Renal cortex interstitium (tissue), 11 donors: ENCODE measurements around the gene ITGA3. TPM values are rescaled to one million over a fixed set of nuclear protein-coding genes. Genes with fewer than 3 reads are reported as not detected.
A peak's percentile ranks its signal among the peaks of the same experiment; 100 is the strongest.
"Not testable (repeated sequence)": the region's sequence is repeated elsewhere in the genome, so short reads cannot be mapped to it uniquely, and the experiment has no call there.

Experiments used
- DNase-seq, 11 donors: peaks; one replicate each; pipeline ENCODE4 v3.0.0-alpha.2; 2013; ENCODE audit warnings: low read depth in 9 of 11, low spot score in 4 of 11; ENCODE audit errors: extremely low read depth in 1 of 11
- polyA plus RNA-seq, 3 donors: library from polyadenylated mRNA; unstranded; fragments of 120-200 nt; gene quantifications; one replicate each; pipeline ENCODE4 v1.2.1, GENCODE V29; 2013; ENCODE audit not compliant: insufficient read length in 3 of 3

The ITGA3 gene
- polyA plus RNA-seq, 3 donors, result 84.1 to 101 (median 93.0) TPM

DNA sequence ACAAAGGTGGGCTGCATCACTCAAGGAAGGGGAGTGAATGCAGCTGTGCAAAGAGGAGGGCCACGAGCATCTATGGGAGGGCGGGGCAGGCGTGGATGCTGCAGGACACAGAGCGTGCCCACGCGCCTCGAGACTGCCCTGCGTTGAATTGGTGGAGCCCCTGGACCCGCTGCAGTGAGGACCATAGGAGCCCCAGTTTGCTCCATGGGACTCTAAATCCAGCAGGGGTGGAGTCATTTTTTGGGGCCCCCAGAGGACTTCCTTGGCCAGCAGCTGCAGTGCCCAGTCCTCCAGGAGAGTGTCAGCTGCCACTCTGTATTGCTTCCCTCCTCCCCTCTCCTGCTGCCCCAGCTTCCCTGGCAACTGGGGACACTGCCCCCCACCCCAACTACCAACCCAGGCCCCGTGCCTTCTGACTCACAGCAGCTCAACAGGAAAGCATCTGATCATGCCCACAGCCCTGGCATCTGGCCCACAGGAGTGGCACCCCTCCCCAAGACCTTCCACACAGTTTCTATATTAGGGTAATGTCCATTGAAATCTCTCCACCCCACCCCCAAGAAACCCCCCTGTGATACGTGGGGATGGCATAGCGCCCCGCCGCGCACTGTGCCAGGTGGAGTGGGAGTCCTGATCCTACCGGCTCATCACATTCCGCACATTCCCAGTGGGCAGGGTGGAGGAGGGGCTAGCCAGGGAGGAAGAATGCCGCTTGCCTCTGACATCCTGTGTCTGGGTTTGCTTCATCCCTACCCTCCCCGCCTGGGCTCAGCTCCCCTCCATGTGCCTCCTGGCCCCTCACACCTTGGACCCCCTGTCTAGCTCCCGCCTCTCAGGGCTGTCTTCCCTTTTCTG is 27.8 kb upstream of the ITGA3 start:
- peak in 3 of 11 donors; percentile 48 to 72 (median 64) for DNase-seq

DNA sequence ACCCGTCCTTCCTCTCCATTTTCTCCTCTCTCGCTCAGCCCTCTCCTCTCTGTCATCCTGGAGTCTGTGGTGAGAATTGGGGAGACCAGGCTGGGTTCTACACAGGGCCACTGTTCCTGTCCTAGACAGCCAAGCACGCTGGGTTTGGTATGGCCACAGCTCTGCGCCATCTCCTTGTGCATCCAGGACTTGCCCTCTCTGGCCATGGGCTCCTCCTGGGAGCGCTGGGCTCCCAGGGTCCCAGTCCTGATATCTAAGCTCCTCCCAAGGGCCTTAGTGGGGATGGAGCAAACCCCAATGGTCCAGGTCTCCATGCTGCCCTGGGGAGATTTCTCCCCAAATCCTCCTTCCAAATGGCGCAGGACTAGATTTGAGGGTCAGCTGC is 27.2 kb upstream of the ITGA3 start:
- DNase-seq, result no peak

DNA sequence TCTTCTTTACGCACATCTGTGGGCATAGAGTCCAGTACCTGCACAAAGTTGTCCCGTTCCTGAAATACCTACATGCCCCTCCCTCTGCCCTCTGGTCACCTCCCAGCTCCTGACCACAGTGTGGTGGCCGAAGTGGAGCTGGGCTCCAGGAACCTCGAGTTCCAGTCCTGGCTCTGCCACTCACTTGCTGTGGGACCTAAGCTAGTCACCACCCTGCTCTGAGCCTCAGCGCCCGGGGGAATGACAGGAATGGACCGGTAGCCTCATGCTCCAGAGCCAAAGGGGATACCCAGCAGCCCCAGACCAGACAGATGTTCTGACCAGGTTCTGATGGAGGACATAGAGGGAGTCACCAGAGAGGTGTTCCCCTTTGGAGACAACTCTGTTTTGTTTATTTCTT is 26.7 kb upstream of the ITGA3 start:
- no peak for DNase-seq

DNA sequence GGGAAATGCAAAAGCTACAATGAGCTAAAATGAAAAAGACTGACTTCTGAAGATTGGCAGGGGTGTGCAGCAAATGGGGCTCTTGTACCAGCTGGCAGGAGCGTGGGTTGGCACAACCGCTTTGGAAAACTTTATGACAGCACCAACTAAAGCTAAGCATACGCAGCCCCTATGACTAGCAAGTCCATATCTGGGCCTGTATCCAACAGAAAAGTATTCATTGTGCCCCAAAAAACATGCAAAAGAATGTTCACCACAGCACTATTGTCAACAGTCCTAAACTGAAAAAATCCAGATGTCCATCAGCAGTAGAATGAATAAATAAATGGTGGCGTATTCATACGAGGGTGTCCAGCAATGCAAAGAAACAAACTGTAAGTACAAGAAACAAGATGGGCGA is 22.6 kb upstream of the ITGA3 start:
- DNase-seq, result no peak

GRCh38 chr17:50034498-50035364 is 21.2 kb upstream of the ITGA3 start:
- no peak for DNase-seq

- DNase-seq, result no peak
Measured at GRCh38 chr17:50035421-50035879, 20.5 kb upstream of the ITGA3 start.

DNA sequence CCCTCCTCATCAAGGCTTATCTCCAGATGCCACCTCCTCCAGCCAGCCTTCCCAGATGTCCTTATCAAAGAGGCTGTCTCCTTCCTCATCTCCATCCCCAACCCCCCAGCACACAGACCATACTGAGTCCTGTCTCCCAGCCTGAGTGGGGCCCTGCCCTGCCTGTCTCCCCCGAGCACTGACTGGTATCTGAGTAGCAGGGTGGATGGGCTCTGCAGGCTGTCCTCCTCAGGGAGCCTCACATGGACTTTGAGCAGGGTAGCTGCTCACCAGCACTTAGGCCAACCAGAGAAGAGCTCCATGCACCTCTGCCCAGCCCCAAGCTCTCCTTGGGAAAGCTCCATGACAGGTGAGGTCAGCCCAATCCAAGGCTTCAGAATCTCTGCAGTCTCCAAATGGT is 20.0 kb upstream of the ITGA3 start:
- DNase-seq, result no peak

DNA sequence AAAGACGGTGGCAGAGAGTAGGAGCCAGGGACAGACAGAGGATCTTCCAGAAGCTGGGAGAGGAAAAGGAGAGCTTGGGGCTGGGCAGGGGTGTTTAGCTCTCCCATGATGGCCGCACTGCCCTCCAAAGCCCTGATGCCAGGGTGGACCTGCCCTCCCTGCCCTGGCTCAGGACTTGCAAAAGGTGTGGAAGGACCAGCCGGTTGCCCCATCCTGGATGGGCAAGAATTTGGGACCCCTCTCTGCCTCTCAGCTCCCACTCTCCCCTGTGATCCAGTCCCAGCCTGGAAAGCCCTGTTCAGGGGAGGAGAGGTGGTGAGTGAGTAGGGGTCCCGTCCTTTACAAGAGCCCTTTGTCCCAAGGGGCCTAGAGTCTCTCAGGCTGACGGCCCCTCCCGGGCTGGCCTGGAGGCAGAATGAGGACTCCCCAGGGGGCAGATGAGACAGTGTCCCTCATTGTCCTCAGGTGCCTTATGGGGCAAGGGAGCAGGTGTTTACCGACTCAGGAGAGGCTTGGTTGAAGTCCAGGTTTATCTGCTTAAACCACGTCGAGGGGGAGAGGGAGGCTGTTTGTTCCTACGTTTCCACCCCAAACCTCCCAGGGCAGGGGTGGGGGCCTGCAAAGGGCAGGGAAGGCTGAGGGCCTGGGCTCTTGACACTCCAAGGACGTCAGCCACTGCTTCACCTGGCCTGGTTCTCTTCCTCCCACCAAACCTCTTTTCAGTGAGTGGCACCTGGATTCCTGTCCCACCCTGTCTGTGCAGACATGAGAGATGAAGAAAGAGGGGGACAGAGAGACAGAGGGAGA is 19.3 kb upstream of the ITGA3 start:
- DNase-seq, result no peak

DNA sequence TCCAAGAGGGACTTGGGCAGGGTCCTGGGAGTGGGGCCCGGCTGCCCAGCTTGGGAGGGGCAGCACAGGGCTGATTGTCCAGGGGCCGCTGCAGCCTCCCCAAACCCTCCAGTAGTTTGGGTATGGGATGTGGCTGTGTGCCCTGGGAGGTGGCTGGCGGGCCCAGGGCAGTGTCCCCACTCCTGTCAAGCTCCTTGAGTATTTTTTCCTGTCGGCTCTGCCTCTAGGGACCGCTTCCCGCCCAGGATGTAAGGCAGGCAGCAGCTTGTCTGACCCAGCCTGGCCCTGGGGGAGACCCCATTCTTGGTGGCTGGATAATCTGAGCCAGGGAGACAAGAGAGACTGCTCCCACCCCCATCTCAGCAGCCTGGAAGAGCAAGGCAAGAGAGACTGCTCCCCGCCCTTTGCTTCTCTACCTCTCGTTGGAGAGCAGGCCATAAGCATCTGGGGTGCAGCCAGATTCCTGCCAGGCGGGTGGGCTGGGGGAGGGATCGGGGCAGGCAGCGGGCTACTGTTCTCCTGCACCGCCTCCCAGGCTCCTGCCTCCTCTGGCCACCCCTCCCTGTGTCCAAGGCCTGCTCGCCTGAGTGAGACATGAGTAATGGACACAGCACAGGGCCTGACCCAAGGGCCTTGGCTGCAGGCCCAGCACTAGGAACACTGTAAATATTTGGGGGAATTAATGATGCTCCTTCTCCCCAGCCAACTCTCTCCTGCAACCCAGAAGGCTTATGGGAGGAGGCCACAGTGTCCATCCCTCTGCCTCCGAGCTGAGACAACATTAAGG is 18.4 kb upstream of the ITGA3 start:
- DNase-seq, result peak in 3 of 11 donors; percentile 59 to 71 (median 70)

DNA sequence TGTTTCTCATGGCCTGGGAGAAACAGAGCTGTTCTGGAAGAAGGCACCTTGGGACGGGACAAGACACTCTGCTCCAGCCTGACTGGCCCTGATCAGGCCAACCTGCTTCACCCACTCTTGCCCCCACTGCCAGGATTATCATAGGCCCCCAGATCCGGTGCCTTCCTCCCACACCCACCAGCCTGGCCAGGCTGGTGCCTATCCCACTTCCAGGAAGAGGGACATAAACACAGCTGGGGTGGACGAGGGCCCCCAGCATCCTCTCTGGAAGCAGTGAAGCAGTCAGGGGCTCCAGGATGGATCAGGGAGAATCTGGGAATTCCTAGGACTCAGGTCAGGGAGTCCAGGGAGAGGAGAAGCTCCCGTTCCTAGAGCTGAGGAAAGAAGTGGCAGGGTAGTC is 16.9 kb upstream of the ITGA3 start:
- DNase-seq, result no peak

- not testable (repeated sequence) for DNase-seq
Measured at GRCh38 chr17:50040496-50040895, 15.4 kb upstream of the ITGA3 start.

GRCh38 chr17:50042211-50042610 is 13.7 kb upstream of the ITGA3 start:
- no peak for DNase-seq

GRCh38 chr17:50043290-50044148 is 12.4 kb upstream of the ITGA3 start:
- DNase-seq, result no peak

DNA sequence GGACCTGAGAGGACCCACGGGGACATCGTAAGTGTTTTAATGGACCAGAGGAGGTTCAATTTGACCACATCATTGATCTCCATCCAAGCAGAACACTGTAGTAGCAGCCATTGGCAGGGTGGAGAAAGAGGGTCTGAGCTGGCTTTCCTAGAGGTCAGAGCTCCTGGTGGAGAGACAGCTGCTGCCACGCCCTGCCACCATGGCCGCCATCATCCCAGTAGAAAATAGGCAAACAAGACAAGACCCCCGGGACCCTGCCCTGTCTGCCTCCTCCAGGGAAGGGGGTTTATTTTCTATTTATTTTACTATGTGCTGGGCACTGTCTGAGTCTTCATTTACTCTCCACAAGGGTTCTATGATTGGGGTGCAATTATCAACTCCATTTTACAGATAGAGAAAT is 11.4 kb upstream of the ITGA3 start:
- no peak for DNase-seq

DNA sequence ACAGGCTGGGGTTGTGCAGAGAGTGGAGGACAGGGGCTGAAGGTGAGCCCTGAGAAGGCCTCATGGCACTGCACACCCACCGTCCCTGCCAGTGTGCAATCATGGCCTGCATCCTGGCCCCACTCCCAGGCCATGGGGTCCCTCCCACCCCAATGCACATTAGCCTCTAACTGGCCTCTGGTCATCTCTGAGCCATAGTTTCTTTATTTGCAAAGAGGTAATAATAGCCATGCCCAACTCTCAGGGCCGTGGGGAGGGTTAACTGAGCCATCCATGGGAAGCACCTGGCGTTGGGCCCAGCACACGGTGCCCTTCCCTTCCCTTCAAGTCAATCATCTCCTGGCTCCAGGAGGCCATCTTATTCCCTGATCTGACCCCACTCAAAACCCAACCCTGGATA is 10.8 kb upstream of the ITGA3 start:
- DNase-seq, result no peak

DNA sequence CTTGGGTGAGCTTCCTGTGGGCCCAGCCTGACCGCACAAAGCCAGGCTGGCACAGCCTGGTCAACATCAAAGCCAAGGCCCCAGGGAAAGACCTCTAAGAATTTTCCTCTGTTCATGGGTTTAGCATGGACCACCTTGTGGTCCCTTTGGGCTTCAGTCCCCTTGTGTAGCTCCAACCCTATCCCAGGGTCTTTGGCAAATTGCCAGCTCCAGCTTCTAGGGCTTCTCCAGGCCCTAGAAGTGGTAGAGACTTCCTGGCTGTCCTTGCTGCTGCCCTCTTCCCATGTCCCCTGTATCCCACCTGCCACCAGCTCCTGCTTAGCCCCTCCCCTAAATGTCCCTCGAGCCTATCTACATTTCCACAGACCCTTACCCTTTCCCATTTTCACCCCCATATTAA is 9.7 kb upstream of the ITGA3 start:
- no peak for DNase-seq

DNA sequence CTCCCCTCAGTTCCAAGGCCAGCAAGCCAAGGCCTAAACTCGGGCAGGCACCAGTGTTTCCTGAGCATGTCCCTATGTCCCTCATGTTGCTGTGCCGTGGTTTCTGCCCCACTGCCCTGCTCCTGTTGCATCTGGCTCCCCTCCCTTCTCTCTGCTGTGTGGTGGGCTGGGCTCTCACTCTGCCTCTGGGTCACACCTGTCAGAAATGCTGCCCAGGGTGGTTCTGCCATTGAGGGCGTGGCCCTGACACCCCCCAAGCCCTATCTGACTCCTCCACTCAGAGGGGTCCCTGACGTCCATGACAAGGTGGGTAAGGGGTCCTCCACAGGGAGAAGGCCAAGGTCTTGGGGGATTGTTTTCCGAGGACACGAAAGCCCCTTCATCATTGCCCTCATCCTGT is 9.2 kb upstream of the ITGA3 start:
- no peak for DNase-seq

GRCh38 chr17:50047083-50047482 is 8.8 kb upstream of the ITGA3 start:
- no peak for DNase-seq
